ENCODE measurements around the gene VWA3B.
A peak's percentile ranks its signal among the peaks of the same experiment; 100 is the strongest.

VWA3B gene

GRCh38 chr2:98205889-98206288 is 118.9 kb downstream of the VWA3B start:
- peak; percentile 14 for DNase-seq (ENCODE audit: low read depth)
- TF ChIP-seq CTCF (conservative IDR thresholded peaks at IDR 0.05; ENCODE audit: control insufficient read depth, insufficient read depth, low read depth, low read length) = no peak
- H3K4me3 ChIP-seq (ENCODE audit: control insufficient read depth, low read depth, low read length) = no peak overlapping the region

DNA sequence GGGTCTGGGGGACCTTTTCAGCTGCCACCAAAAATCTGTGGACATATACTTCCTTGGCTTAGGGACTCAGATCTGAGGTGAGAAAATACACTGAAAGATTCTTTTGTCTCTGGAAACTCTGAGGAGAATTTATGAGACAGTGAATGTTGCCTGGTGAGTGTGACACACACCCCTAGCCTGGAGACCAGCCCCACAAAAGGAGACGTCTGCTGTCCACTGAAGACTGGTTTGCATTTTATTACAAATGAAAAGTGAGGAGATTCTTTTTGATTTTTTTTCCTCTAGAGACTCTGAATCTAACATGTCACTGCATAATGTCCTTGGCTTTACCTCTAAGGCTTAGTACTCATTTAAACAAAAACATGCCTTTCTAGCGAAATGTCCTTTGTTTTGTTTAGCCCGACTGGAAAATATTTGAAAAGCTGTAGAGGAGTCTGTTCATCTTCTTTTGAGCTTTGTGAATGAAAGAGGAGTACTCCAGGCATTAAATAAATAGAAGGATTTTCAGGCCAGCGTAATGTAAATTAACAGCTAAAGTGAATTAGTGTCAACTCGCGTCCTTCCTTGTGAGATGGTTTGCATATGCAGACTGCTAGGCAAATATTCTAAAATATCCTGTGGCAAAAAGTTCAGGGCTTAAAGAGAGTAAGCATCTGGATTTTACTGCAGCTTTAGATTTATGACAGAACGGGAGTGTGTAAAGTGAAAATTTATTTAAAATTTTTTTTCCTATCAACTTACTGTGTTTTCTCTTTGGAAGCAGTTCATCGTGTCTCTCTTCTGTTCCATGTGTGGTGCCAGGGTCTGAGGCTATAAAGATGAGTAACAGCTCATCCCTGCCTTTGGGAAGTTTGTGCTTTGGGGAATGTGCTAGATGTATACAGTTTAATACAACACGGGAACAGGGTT is 125.4 kb downstream of the VWA3B start:
- DNase-seq (ENCODE audit: low read depth) = no peak
- TF ChIP-seq CTCF (conservative IDR thresholded peaks at IDR 0.05; ENCODE audit: control insufficient read depth, insufficient read depth, low read depth, low read length) = no peak
- no peak overlapping the region for H3K4me3 ChIP-seq (ENCODE audit: control insufficient read depth, low read depth, low read length)

DNA sequence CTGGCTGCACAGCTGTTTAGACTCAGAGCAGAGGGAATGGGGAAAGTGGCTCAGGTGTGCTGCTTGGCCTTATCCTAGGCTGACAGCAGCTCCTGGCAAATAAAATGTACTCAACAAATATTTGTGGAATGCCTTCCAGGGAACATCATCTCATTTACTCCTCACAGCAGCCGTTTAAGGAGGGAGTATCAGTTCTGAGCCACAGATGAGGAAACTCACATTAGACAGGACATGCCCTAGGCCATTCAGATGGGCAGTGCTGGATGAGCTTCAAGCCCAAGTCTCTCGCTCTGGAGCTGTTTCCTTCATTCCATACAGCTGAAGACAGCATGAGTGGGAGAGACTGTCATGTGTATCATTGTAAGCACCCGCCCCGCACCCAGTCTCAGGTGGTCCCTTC is 129.6 kb downstream of the VWA3B start:
- TF ChIP-seq CTCF (conservative IDR thresholded peaks at IDR 0.05; ENCODE audit: control insufficient read depth, insufficient read depth, low read depth, low read length) = no peak
- H3K4me3 ChIP-seq (ENCODE audit: control insufficient read depth, low read depth, low read length) = no peak overlapping the region
- no peak for DNase-seq (ENCODE audit: low read depth)

DNA sequence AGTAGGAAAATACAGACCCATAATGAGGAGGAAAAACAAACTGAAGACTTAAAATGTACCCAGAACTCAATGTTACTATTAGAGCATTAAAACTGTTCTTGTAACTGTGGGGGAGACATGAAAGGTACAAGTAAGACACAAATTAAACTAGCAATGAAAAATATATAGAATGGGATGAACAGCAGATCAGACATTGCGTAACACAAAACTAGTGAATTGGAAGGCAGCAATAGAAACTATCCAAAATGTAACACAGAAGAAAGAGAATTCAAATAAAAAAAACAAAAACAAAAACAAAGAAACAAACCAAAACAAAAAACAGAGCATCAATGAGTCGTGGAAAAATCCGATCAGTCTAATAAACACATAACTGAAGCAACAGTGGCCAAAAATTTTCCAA is 132.2 kb downstream of the VWA3B start:
- no peak overlapping the region for H3K4me3 ChIP-seq (ENCODE audit: control insufficient read depth, low read depth, low read length)
- no peak for DNase-seq (ENCODE audit: low read depth)
- no peak for TF ChIP-seq CTCF (conservative IDR thresholded peaks at IDR 0.05; ENCODE audit: control insufficient read depth, insufficient read depth, low read depth, low read length)

- no peak for TF ChIP-seq CTCF (conservative IDR thresholded peaks at IDR 0.05; ENCODE audit: control insufficient read depth, insufficient read depth, low read depth, low read length)
- no peak for DNase-seq (ENCODE audit: low read depth)
- H3K4me3 ChIP-seq (ENCODE audit: control insufficient read depth, low read depth, low read length) = no peak overlapping the region
Measured at GRCh38 chr2:98233941-98234340, 147.0 kb downstream of the VWA3B start.

GRCh38 chr2:98234776-98235175 is 147.8 kb downstream of the VWA3B start:
- DNase-seq (ENCODE audit: low read depth) = no peak
- TF ChIP-seq CTCF (conservative IDR thresholded peaks at IDR 0.05; ENCODE audit: control insufficient read depth, insufficient read depth, low read depth, low read length) = no peak
- H3K4me3 ChIP-seq (ENCODE audit: control insufficient read depth, low read depth, low read length) = no peak overlapping the region
